ENCODE data around the gene APBA2. TPM values are rescaled to one million over a fixed set of nuclear protein-coding genes. Genes with fewer than 3 reads are reported as not detected.
"Not testable (repeated sequence)": the region's sequence is repeated elsewhere in the genome, so short reads cannot be mapped to it uniquely, and the experiment has no call there.

Gene APBA2
- total and polyA plus RNA-seq, 5 donors: 0.17 to 0.95 (median 0.38) TPM

GRCh38 chr15:29149738-29150075, 263.9 kb downstream of the APBA2 start:
- Histone ChIP-seq H3K27ac (ENCODE audit: low read length) (no peak overlapping the region), H3K4me3 (ENCODE audit: low read length) (no peak overlapping the region), H3K4me1 (ENCODE audit: control insufficient read depth, insufficient read depth, low read length) (no peaks in the 10 kb centered on the region), H3K9me3 (ENCODE audit: control insufficient read depth, low read length) (no peaks in the 10 kb centered on the region), H3K27me3 (ENCODE audit: control insufficient read depth, insufficient read depth) (no peaks in the 10 kb centered on the region)
- ATAC-seq (no peak), DNase-seq (peak in 1 of 3 donors; percentile 31)
- 86% methylated on average over 18 of the region's 18 CpGs for WGBS
- intact Hi-C loops (cut with DNase I): no loop called here

- DNase-seq: peak in 1 of 3 donors; percentile 14
These were observed 265.0 kb downstream of the APBA2 start for GRCh38 chr15:29150515-29151483.

GRCh38 chr15:29151484-29151857, 265.7 kb downstream of the APBA2 start:
- intact Hi-C loops (cut with DNase I): no loop called here

More at GRCh38 chr15:29150515-29151483, 265.0 kb downstream of the APBA2 start:
- no peak for ATAC-seq
- H3K27ac ChIP-seq (ENCODE audit: low read length): no peak overlapping the region
- no peaks in the 10 kb centered on the region for H3K4me1 ChIP-seq (ENCODE audit: control insufficient read depth, insufficient read depth, low read length)
- intact Hi-C loops (cut with DNase I): no loop called here
- no peaks in the 10 kb centered on the region for H3K27me3 ChIP-seq (ENCODE audit: control insufficient read depth, insufficient read depth)
- no peak overlapping the region for H3K4me3 ChIP-seq (ENCODE audit: low read length)
- H3K9me3 ChIP-seq (ENCODE audit: control insufficient read depth, low read length): no peaks in the 10 kb centered on the region
- WGBS: 79% methylated on average over 15 of the region's 15 CpGs

GRCh38 chr15:29156521-29156920, 270.7 kb downstream of the APBA2 start:
- Histone ChIP-seq H3K27ac (ENCODE audit: low read length) (no peak overlapping the region), H3K9me3 (ENCODE audit: control insufficient read depth, low read length) (peaks cover 2% of the 10 kb centered on the region), H3K27me3 (ENCODE audit: control insufficient read depth, insufficient read depth) (no peaks in the 10 kb centered on the region), H3K4me1 (ENCODE audit: control insufficient read depth, insufficient read depth, low read length) (no peaks in the 10 kb centered on the region), H3K4me3 (ENCODE audit: low read length) (no peak overlapping the region)
- DNase-seq: no peak
- ATAC-seq: no peak
- WGBS: 91% methylated on average over 14 of the region's 14 CpGs
- intact Hi-C loops (cut with DNase I): no loop called here

More at GRCh38 chr15:29151484-29151857, 265.7 kb downstream of the APBA2 start:
- WGBS: 88% methylated on average over 14 of the region's 14 CpGs
- ATAC-seq (no peak), DNase-seq (peak in 1 of 3 donors; percentile 18)
- no peaks in the 10 kb centered on the region for H3K9me3 ChIP-seq (ENCODE audit: control insufficient read depth, low read length)
- no peak overlapping the region for H3K27ac ChIP-seq (ENCODE audit: low read length)
- no peak overlapping the region for H3K4me3 ChIP-seq (ENCODE audit: low read length)
- no peaks in the 10 kb centered on the region for H3K27me3 ChIP-seq (ENCODE audit: control insufficient read depth, insufficient read depth)
- H3K4me1 ChIP-seq (ENCODE audit: control insufficient read depth, insufficient read depth, low read length): no peaks in the 10 kb centered on the region

GRCh38 chr15:29159771-29160455, 274.1 kb downstream of the APBA2 start:
- H3K27me3 ChIP-seq (ENCODE audit: control insufficient read depth, insufficient read depth): no peaks in the 10 kb centered on the region
- intact Hi-C loops (cut with DNase I): no loop called here
- no peak overlapping the region for H3K4me3 ChIP-seq (ENCODE audit: low read length)
- H3K4me1 ChIP-seq (ENCODE audit: control insufficient read depth, insufficient read depth, low read length): no peaks in the 10 kb centered on the region
- 88% methylated on average over 31 of the region's 31 CpGs for WGBS
- DNase-seq (peak in 1 of 3 donors; percentile 36), ATAC-seq (no peak)
- H3K27ac ChIP-seq (ENCODE audit: low read length): no peak overlapping the region
- H3K9me3 ChIP-seq (ENCODE audit: control insufficient read depth, low read length): peaks cover 2% of the 10 kb centered on the region

- intact Hi-C loops (cut with DNase I): no loop called here
- H3K27me3 ChIP-seq (ENCODE audit: control insufficient read depth, insufficient read depth): no peaks in the 10 kb centered on the region
- no peak overlapping the region for H3K4me3 ChIP-seq (ENCODE audit: low read length)
- H3K9me3 ChIP-seq (ENCODE audit: control insufficient read depth, low read length): peaks cover 2% of the 10 kb centered on the region
- no peak for ATAC-seq
- WGBS: 89% methylated on average over 5 of the region's 5 CpGs
- no peak for DNase-seq
- no peaks in the 10 kb centered on the region for H3K4me1 ChIP-seq (ENCODE audit: control insufficient read depth, insufficient read depth, low read length)
- no peak overlapping the region for H3K27ac ChIP-seq (ENCODE audit: low read length)
These were observed 276.6 kb downstream of the APBA2 start for GRCh38 chr15:29162411-29162810.

- H3K27me3 ChIP-seq (ENCODE audit: control insufficient read depth, insufficient read depth); H3K4me1 ChIP-seq (ENCODE audit: control insufficient read depth, insufficient read depth, low read length); ATAC-seq; intact Hi-C loops (cut with DNase I); H3K9me3 ChIP-seq (ENCODE audit: control insufficient read depth, low read length); DNase-seq; H3K4me3 ChIP-seq (ENCODE audit: low read length); H3K27ac ChIP-seq (ENCODE audit: low read length): not testable (repeated sequence)
- WGBS: 91% methylated on average over 2 of the region's 2 CpGs
These were observed 281.3 kb downstream of the APBA2 start for GRCh38 chr15:29167122-29167521.

Other genes starting within 250 kb of the APBA2 start
- 1 to 10 TPM; 2.3 to 4.0 (median 3.0) TPM for gene GOLGA8M, start 173.6 kb upstream of the APBA2 start, total RNA-seq
- 0.91 TPM for gene GOLGA8M, start 173.6 kb upstream of the APBA2 start, polyA plus RNA-seq
- gene GOLGA6L7, start 37.3 kb upstream of the APBA2 start, total RNA-seq: not detected
- gene GOLGA6L7, start 37.3 kb upstream of the APBA2 start, polyA plus RNA-seq: not detected